IgD-negative memory B cell (primary cell): ENCODE data around the gene FBXL15. TPM values are rescaled to one million over a fixed set of nuclear protein-coding genes. Genes with fewer than 3 reads are reported as not detected.
"Not testable (repeated sequence)": the region's sequence is repeated elsewhere in the genome, so short reads cannot be mapped to it uniquely, and the experiment has no call there.

Experiments
- H3K27ac Mint-ChIP-seq, 3 donors: one replicate each; pipeline ENCODE4 v1.8.0; 2020 to 2022; ENCODE audit warnings: mild to moderate bottlenecking in 3 of 3, mixed read lengths in 3 of 3, moderate library complexity in 1 of 3
- H3K27me3 Mint-ChIP-seq: one replicate; pipeline ENCODE4 v1.8.0; 2021; ENCODE audit warnings: mixed read lengths
- H3K36me3 Mint-ChIP-seq: one replicate; pipeline ENCODE4 v1.8.0; 2020; ENCODE audit warnings: mild to moderate bottlenecking, mixed read lengths
- H3K4me1 Mint-ChIP-seq, 3 donors: one replicate each; pipeline ENCODE4 v1.8.0; 2020 to 2022; ENCODE audit warnings: mixed read lengths in 3 of 3, mild to moderate bottlenecking in 1 of 3
- H3K4me3 Mint-ChIP-seq, 4 donors: one replicate each; pipeline ENCODE4 v1.8.0; 2020 to 2022; ENCODE audit warnings: mild to moderate bottlenecking in 4 of 4, mixed read lengths in 4 of 4, moderate library complexity in 3 of 4
- H3K9me3 Mint-ChIP-seq, 3 donors: one replicate each; pipeline ENCODE4 v1.8.0; 2020 to 2021; ENCODE audit warnings: mixed read lengths in 3 of 3, mild to moderate bottlenecking in 1 of 3
- polyA plus RNA-seq: library from polyadenylated mRNA; unstranded; fragments of 300-500 nt; fragmentation: Illumina TruSeq; gene quantifications from one replicate; pipeline ENCODE4 v1.2.3, GENCODE V29; 2021

Gene FBXL15
- polyA plus RNA-seq, 1 donor from 2014 or later, result 40.5 TPM

DNA sequence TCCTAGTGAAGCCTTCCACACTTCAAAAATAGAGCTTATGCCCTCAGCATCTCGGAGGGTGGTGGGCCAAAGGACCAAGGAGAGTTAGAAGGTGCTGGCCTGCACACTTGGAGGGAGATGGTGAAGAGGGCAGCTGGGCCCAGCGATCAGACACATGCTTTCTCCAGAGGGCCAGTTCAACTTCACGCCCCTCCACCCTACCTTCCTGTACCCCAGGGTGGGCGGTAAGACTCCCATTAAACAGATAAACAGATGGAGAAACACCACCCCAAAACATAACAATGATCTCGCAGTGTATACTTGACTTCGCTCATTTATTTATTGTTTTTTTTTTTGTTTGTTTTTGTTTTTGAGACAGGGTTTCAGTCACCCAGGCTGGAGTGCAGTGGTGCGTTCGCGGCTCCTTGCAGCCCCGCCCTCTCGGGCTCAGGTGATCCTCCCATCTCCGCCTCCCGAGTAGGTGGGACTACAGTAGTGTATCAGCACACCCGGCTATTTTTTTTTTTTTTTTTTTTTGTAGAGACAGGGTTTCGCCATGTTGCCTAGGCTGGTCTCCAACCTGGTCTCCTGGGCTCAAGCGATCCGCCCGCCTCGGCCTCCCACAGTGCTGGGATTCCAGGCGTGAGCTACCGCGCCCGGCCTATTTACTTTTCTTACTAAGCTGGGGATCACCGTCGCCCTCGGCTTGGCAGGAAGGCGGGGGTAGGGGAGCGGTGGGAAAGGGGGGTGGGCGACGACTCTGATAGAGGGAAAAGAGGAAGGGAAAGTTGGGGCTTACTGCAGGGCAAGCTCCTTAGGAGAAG, 28.9 kb downstream of the FBXL15 start:
- Mint-ChIP-seq H3K4me3 (peak overlapping the region; percentile 95 to 99 (median 98)), H3K27ac (peak overlapping the region; percentile 95 to 99 (median 97)), H3K4me1 (peaks cover 8 to 18% (median 10%) of the 10 kb centered on the region in 3 donors), H3K36me3 (peaks cover 2% of the 10 kb centered on the region), H3K9me3 (no peaks in the 10 kb centered on the region), H3K27me3 (no peaks in the 10 kb centered on the region)

- Mint-ChIP-seq H3K27ac (peak overlapping the region; percentile 95 to 99 (median 97)), H3K9me3 (no peaks in the 10 kb centered on the region), H3K27me3 (no peaks in the 10 kb centered on the region), H3K36me3 (peaks cover 2% of the 10 kb centered on the region), H3K4me3 (peak overlapping the region; percentile 95 to 99 (median 98)), H3K4me1 (peaks cover 8 to 18% (median 10%) of the 10 kb centered on the region in 3 donors)
Observed at GRCh38 chr10:102450124-102450373, 29.4 kb downstream of the FBXL15 start.

GRCh38 chr10:102450374-102451104, 29.9 kb downstream of the FBXL15 start:
- H3K27ac Mint-ChIP-seq, result peak overlapping the region; percentile 95 to 99 (median 97)
- H3K9me3 Mint-ChIP-seq, result no peaks in the 10 kb centered on the region
- peaks cover 2% of the 10 kb centered on the region for H3K36me3 Mint-ChIP-seq
- H3K4me1 Mint-ChIP-seq, result peaks cover 8 to 18% (median 10%) of the 10 kb centered on the region in 3 donors
- H3K27me3 Mint-ChIP-seq, result no peaks in the 10 kb centered on the region
- H3K4me3 Mint-ChIP-seq, result peak overlapping the region; percentile 95 to 99 (median 98)

DNA sequence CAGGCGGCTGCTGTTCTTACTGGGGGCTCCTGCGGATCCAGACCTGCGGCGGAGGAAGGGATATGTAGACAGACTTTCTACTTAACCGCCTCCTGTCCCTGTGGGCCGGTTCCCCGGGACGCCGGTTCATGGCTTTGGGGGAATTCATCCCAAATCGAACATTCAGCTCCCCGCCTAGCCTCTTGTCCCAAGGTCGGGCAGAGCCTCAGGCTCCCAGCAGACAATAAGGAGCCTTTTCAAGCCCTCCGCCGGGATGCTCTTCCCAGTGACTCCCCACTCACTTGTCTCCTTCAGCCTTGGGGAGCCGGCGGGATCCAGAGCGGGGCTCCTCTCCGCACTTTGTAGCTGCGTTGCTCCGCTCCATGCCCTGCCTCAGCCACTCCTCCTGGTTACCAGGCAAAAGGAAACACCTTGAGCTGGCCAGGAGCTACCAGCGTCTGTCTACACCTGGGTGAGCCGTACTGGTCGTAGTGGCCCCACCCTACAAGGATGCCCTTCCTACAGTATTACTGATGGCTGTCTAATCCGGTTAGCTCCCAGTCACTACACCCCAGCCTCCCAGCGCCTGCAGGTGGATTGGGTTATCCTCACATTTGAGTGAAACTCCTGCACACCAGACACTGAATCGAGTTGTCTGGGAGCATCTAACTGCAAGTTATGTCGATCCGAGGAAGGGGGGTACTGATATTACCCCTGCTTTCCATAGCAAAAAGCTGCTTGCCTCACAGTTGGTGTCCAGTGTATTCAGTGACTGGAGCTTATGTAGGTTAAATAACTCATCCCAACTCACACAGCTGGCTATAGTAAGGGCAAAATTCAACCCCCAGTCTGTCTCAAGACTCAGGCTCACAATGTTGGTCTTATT, 30.7 kb downstream of the FBXL15 start, which contains the start of gene C10orf95:
TSS of gene C10orf95 (minus strand) at position 439 of the 865 bp plus-strand sequence. CDS start 450 bp downstream, outside the sequence.
- H3K4me1 Mint-ChIP-seq, result peaks cover 8 to 18% (median 10%) of the 10 kb centered on the region in 3 donors
- H3K27me3 Mint-ChIP-seq, result no peaks in the 10 kb centered on the region
- H3K4me3 Mint-ChIP-seq, result peak within 1 kb of the TSS; percentile 92 to 99 (median 96)
- no peaks in the 10 kb centered on the region for H3K9me3 Mint-ChIP-seq
- H3K36me3 Mint-ChIP-seq, result peaks cover 2% of the 10 kb centered on the region
- peak within 1 kb of the TSS; percentile 67 to 97 (median 95) for H3K27ac Mint-ChIP-seq

- Mint-ChIP-seq H3K4me1 (peaks cover 10 to 22% (median 12%) of the 10 kb centered on the region in 3 donors), H3K27me3 (no peaks in the 10 kb centered on the region), H3K9me3 (no peaks in the 10 kb centered on the region), H3K36me3 (peaks cover 2% of the 10 kb centered on the region), H3K4me3 (peak overlapping the region in 2 of 4 donors; percentile 80 to 97), H3K27ac (no peak overlapping the region)
Observed at GRCh38 chr10:102452672-102453340, 32.2 kb downstream of the FBXL15 start.

- no peaks in the 10 kb centered on the region for H3K27me3 Mint-ChIP-seq
- H3K36me3 Mint-ChIP-seq, result peaks cover 2% of the 10 kb centered on the region
- no peak overlapping the region for H3K4me3 Mint-ChIP-seq
- no peaks in the 10 kb centered on the region for H3K9me3 Mint-ChIP-seq
- peaks cover 10 to 22% (median 12%) of the 10 kb centered on the region in 3 donors for H3K4me1 Mint-ChIP-seq
- no peak overlapping the region for H3K27ac Mint-ChIP-seq
Observed at GRCh38 chr10:102453502-102453901, 32.9 kb downstream of the FBXL15 start.

GRCh38 chr10:102454662-102455487, 34.2 kb downstream of the FBXL15 start:
- H3K27ac Mint-ChIP-seq, H3K27me3 Mint-ChIP-seq, H3K36me3 Mint-ChIP-seq, H3K9me3 Mint-ChIP-seq: not testable (repeated sequence)
- H3K4me1 Mint-ChIP-seq, result peaks cover 4 to 15% (median 5%) of the 10 kb centered on the region in 3 donors
- peak overlapping the region in 1 of 4 donors; percentile 55 for H3K4me3 Mint-ChIP-seq

- H3K4me3 Mint-ChIP-seq, result peak overlapping the region in 1 of 4 donors; percentile 29
Observed at GRCh38 chr10:102455893-102456471, 35.3 kb downstream of the FBXL15 start.

DNA sequence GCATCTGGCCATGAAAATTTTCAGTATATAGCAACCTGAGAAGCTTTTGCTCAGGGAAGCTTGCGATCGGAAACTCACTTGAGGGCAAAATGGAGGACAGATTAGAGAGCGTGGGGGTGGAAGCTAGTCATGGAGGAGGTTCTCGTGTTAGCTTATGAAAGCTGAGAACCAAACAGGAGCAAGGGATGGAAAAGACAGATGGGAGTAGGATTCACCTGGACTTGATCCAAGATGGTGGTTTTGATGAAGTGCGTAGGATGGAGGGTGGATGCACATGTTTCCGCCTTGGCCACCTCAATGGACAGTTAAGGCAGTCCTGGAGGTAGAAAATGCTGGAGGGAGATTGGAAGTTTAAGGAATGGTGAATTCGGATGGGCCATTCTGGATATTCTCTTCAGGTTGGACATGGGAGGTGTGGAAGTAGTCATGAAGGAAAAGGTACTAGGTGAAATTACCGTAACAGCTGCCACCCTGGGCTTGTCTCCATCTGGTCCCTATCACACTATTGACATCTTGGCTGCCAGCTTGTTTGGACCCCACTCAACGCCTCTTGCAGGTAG, 37.0 kb downstream of the FBXL15 start:
- Mint-ChIP-seq H3K27me3 (no peaks in the 10 kb centered on the region), H3K27ac (peak overlapping the region in 1 of 3 donors; percentile 73), H3K4me3 (peak overlapping the region in 2 of 4 donors; percentile 35 to 53), H3K4me1 (peaks cover 12 to 25% (median 18%) of the 10 kb centered on the region in 3 donors), H3K36me3 (peaks cover 3% of the 10 kb centered on the region), H3K9me3 (no peaks in the 10 kb centered on the region)

More at GRCh38 chr10:102455893-102456471, 35.3 kb downstream of the FBXL15 start:
- Mint-ChIP-seq H3K9me3 (no peaks in the 10 kb centered on the region), H3K36me3 (peaks cover 3% of the 10 kb centered on the region), H3K27me3 (no peaks in the 10 kb centered on the region), H3K27ac (peak overlapping the region in 1 of 3 donors; percentile 35), H3K4me1 (peaks cover 9 to 21% (median 9%) of the 10 kb centered on the region in 3 donors)

GRCh38 chr10:102458656-102459055, 38.0 kb downstream of the FBXL15 start:
- H3K36me3 Mint-ChIP-seq, result peaks cover 2% of the 10 kb centered on the region
- no peaks in the 10 kb centered on the region for H3K27me3 Mint-ChIP-seq
- H3K27ac Mint-ChIP-seq, result peak overlapping the region in 2 of 3 donors; percentile 21 to 86
- H3K9me3 Mint-ChIP-seq, result no peaks in the 10 kb centered on the region
- peaks cover 12 to 23% (median 20%) of the 10 kb centered on the region in 3 donors for H3K4me1 Mint-ChIP-seq
- peak overlapping the region in 1 of 4 donors; percentile 40 for H3K4me3 Mint-ChIP-seq

DNA sequence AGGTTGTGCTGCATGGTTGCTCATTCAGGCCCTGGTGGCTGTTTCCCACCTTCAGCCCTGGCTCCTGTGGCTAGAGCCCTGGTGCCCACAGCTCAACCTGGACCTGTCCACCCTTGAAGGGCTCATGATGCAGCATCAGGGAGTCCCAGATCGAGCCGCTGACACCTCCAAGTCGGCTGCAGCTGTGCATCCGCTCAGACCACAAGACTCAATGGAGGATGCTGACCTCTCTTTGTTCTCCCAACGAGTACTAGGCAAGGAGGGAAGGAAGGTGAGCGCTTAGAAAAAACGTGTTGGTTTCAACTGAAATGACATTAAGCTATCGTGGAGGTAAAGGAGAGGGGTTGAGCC, 40.2 kb downstream of the FBXL15 start:
- H3K27me3 Mint-ChIP-seq, result no peaks in the 10 kb centered on the region

GRCh38 chr10:102461187-102462054, 40.8 kb downstream of the FBXL15 start:
- Mint-ChIP-seq H3K4me1 (peaks cover 12 to 24% (median 20%) of the 10 kb centered on the region in 3 donors), H3K9me3 (no peaks in the 10 kb centered on the region), H3K27me3 (no peaks in the 10 kb centered on the region), H3K36me3 (peaks cover 5% of the 10 kb centered on the region), H3K4me3 (peak overlapping the region; percentile 87 to 98 (median 92)), H3K27ac (peak overlapping the region; percentile 58 to 96 (median 85))

More for the DNA sequence above, 40.2 kb downstream of the FBXL15 start:
- H3K4me1 Mint-ChIP-seq, result peaks cover 12 to 24% (median 20%) of the 10 kb centered on the region in 3 donors
- no peaks in the 10 kb centered on the region for H3K9me3 Mint-ChIP-seq
- peak overlapping the region in 2 of 3 donors; percentile 58 to 85 for H3K27ac Mint-ChIP-seq
- peak overlapping the region; percentile 87 to 98 (median 92) for H3K4me3 Mint-ChIP-seq
- peaks cover 5% of the 10 kb centered on the region for H3K36me3 Mint-ChIP-seq
